GM11168 (cell line): Measurements from ENCODE around the gene PLA2G2A.

ENCODE experiments used
- in situ Hi-C: fragments of 300-500 bp; cut with MboI; formaldehyde crosslinking; loops from one replicate; pipeline ENCODE4 v1.12.0; 2022; ENCODE audit warnings: low sequenced_read_pairs; ENCODE audit not compliant: unreplicated experiment

PLA2G2A gene

GRCh38 chr1:19974822-19975416, 4.5 kb downstream of the PLA2G2A start:
- in situ Hi-C loops: no loop called here

GRCh38 chr1:19973616-19974015, 5.8 kb downstream of the PLA2G2A start:
- in situ Hi-C loops: no loop called here

DNA sequence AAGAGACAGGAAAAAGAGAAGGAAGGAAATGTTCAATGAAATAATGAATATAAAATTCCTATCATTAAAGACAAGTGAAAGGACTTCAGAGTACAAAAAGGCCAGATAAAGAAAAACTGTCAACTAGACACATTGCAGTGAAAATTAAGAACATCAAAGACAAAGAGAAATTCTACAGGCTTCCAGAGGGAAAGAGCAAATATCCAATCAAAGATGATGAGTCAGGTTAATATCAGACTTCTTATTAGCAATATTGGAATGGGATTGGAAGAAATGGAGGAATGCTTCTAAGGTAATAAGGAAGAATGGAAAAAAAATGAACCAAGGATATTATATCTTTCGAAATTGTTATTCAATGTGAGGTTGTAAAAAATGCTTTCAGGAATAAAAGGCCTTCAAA, 7.8 kb downstream of the PLA2G2A start:
- in situ Hi-C loops: no loop called here

GRCh38 chr1:19969898-19970660, 9.3 kb downstream of the PLA2G2A start:
- in situ Hi-C loops: no loop called here

DNA sequence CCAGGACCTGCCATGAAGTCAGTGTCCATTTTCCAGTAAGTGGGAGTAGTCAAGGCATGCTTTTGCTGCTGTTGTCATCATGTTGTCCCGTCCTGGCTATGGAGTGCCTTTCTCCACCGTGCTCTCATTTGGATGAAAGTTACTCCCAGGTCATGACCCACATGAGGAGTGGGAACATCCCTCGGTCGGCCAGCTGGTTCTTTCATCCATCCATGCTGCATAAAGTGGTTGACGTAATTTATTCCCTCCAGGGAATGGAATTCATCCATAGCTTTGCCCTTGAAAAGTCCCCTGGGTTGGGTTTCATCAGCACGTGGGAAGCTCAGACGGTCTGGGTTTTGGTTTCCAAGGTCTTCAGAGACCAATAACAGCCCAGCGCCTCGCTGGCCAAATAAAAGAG, 11.6 kb downstream of the PLA2G2A start:
- in situ Hi-C loops: no loop called here

GRCh38 chr1:19964542-19964941, 14.9 kb downstream of the PLA2G2A start:
- in situ Hi-C loops: no loop called here

GRCh38 chr1:19963636-19964035, 15.8 kb downstream of the PLA2G2A start:
- in situ Hi-C loops: no loop called here

GRCh38 chr1:19960591-19960990, 18.8 kb downstream of the PLA2G2A start:
- in situ Hi-C loops: no loop called here

- in situ Hi-C loops: no loop called here
These were observed 21.6 kb downstream of the PLA2G2A start for GRCh38 chr1:19957779-19958178.

DNA sequence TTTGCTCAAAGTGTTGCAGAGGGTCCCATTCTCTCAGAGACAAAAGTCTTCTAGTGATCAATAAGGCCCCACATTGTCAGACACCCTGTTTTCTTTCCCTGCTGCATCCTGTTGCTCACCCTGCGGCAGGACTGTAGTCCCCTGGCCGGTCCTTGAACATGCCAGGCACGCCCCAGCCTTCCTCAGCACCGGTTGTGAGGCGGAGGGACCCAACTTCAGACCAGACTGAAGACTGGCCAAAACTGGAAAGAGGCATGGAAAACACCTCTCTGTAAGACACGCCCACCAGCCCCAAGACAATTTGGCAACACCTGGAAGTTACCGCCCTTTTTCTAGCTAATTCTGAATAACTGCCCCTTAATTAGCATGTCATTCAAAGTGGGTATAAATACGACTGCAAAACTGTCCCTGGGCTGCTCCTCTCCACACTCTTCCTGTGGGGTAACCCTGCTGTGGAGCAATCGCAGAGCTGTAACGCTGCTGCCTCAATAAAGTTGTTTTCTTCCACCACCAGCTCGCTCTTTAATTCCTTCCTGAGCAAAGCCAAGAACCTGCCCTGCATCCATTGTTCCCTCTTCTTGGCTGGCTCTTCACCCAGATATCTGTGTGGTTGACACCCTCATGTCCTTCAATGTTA, 23.8 kb downstream of the PLA2G2A start:
- in situ Hi-C loops: no loop called here

GRCh38 chr1:19954059-19954458, 25.4 kb downstream of the PLA2G2A start:
- in situ Hi-C loops: no loop called here

DNA sequence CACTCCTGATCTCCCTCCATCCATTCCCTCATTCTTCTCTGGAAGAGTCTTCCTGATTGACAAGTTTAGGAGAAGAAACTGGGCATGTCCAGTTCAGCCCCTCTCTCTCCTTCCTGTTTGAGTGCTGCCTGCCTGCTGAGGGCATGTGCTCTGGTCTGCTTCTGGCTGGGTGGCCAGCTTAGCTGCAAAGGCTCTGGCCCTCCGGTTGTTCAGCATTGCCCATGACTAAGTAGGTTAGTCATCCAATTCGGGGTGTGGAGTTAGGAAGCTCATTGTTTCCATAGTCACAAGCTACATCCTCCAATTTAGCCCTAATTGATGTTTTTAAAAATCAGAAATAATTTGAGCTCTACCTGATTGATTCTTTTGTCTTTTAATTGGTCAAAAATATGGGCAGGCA, 30.4 kb downstream of the PLA2G2A start:
- in situ Hi-C loops: no loop called here

- in situ Hi-C loops: no loop called here
These were observed 32.4 kb downstream of the PLA2G2A start for GRCh38 chr1:19946971-19947370.

DNA sequence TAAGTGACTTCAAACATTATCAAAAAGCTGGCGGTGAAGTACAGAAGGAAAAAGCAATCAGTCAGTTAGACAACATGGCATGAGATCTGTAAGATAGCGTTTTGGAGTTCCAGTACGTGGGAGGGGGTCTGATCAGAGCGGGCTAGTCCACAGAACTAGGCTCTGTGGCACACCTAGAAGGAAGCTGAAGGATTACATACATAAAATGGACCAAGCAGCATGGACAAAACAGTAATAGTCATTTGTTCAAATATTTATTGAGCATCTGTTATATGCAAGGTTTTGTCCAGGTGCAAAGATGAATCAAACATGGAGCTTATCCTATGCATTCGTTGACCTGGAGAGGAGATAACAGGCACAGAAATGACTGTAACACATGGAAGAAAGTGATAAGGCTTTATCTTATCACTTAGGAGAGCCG, 33.1 kb downstream of the PLA2G2A start:
- in situ Hi-C loops: no loop called here

- in situ Hi-C loops: no loop called here
These were observed 33.5 kb downstream of the PLA2G2A start for GRCh38 chr1:19945914-19946313.

- in situ Hi-C loops: no loop called here
These were observed 36.8 kb downstream of the PLA2G2A start for GRCh38 chr1:19942657-19943056.

DNA sequence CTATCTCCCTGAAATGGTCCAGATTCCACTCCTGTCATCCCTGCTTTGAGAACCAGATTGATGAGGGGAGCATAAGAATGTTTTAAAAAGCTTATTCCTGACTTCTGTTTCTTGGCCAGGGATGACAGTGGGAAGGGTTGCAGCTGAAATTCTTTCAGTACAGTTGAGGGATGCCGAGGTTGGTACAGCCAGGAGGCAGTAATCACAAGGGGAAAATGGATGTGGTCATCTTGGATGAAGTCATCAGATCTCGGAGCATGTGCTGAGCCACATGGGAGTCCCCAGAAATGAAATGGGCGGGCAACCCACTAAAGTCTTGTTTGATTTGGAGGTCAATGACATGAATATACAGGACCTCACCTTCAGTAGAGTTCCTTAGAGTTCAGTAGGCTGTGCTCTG, 37.3 kb downstream of the PLA2G2A start:
- in situ Hi-C loops: no loop called here

DNA sequence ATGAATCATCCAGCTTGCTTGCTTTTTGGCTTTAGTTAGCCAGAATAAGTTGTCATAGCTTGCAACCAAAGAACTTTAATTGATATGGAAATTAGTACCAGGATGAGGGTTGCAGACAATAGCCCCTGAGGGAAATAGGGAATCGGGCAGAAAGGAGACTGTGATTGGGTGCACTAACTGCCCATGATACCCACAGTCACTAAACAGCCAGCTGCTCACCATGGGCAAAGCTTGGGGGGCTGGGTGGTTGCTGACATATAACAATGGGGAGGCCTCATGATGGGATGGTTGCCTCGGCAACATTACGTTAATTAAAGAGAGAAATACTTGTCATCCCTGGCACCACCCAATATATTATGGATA, 38.2 kb downstream of the PLA2G2A start:
- in situ Hi-C loops: no loop called here

DNA sequence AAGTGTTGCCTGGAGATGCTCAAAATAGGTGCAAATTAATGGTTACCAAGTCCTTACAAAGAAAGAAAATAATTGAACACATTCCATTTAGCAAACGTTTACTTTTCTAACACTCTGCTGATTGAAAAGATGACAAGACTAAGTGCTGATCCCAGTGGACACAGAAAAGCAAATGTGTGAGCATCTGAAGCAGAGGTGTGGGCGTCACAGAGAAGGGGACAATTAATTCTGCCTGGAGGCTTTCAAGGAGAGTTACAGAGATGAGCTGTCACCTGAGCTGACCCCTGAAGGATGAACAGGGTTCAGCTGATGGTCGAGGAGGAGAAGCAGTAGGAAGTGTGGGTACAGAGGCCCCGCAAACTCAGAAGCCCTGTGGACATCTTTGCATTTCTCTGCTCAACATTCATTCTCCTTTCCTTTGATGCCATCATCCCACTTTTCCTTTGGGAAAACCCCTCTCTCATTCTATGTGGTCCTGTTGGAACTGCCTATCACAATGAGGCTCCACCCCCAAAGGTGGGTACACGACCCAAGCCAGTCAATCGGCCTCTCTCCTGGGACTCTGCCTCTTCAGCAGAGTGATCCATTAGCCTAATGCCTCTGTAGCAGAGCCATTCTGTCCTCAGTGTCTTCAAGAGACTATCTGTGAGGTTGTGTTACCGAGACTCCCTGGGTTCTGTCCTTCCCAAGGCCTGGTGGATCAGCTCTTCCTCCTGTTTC, 38.8 kb downstream of the PLA2G2A start:
- in situ Hi-C loops: no loop called here

- in situ Hi-C loops: no loop called here
These were observed 40.9 kb downstream of the PLA2G2A start for GRCh38 chr1:19938472-19938871.
